CMK (cell line): Measurements from ENCODE around the gene TWNK.
"Not testable (repeated sequence)": the region's sequence is repeated elsewhere in the genome, so short reads cannot be mapped to it uniquely, and the experiment has no call there.

Experiments used
- DNase-seq: peaks from one replicate; pipeline ENCODE4 v3.0.0-alpha.2; 2010; ENCODE audit warnings: low read depth

Gene TWNK

GRCh38 chr10:101030496-101031127, 43.3 kb downstream of the TWNK start:
- DNase-seq: no peak

- peak; percentile 81 for DNase-seq
Observed at GRCh38 chr10:101031128-101031795, 43.9 kb downstream of the TWNK start, which contains the start of the genes PDZD7 and SFXN3. Gene PDZD7, minus strand, starts transcription at chr10:101031129. Its CDS starts 910 bp downstream, at chr10:101030219. Gene SFXN3, plus strand, starts transcription at chr10:101031234. Its CDS starts 3,461 bp downstream, at chr10:101034695.

- DNase-seq: no peak
Observed at GRCh38 chr10:101031796-101032636, 44.7 kb downstream of the TWNK start.

- DNase-seq: peak; percentile 71
Observed at GRCh38 chr10:101032637-101033224, 45.4 kb downstream of the TWNK start.

DNA sequence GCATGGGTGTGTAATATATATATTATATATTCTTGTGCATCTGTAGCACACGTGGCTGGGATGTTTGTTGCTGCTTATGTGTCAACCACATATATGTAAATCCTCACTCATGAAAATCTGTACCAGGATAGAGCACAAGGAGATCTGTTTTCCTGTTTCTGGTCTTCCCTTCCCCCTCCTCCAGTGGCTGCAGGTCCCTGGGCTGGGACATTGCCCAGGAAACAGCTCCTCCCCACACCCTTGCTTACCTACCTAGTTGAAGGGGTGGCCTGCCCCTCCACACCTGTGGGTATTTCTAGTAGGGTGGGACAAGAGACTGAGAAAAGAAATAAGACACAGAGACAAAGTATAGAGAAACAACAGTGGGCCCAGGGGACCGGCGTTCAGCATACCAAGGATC, 45.9 kb downstream of the TWNK start:
- DNase-seq: no peak

GRCh38 chr10:101034404-101034803, 47.1 kb downstream of the TWNK start:
- not testable (repeated sequence) for DNase-seq

- no peak for DNase-seq
Observed at GRCh38 chr10:101035314-101035713, 48.0 kb downstream of the TWNK start.

DNA sequence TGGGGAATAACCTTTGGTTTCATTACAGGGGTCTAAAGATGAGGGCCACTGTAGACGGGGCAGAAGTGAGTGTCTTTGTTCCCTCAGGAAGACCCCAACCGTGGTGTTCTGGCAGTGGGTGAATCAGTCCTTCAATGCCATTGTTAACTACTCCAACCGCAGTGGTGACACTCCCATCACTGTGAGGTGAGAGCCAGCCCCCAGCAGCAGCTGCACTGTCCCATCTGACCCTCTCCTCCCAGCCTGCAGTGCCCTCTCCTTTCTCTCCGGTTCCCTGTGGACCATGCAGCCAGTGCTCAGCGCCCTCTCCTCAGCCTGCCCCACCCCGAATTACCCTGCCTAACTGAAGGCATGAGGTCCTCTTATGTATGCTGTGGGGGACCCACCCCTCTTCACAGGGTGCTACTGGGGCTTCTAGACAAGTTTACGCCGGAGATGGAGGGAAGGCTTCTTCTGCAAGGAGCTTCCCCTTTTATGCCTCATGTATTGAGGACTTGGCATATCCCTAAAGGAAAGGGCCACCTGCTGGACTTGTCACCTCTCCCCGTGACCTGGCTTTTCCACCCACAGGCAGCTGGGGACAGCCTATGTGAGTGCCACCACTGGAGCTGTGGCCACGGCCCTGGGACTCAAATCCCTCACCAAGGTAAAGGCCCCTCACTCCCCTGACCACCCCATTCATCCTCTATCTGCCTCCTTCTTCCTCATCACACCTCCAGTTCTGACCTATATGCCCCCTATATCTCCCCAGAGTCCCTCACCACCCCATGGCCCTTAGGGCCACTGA, 48.8 kb downstream of the TWNK start:
- no peak for DNase-seq

- no peak for DNase-seq
Observed at GRCh38 chr10:101036726-101037125, 49.4 kb downstream of the TWNK start.

- no peak for DNase-seq
Observed at GRCh38 chr10:101038484-101038883, 51.1 kb downstream of the TWNK start.

DNA sequence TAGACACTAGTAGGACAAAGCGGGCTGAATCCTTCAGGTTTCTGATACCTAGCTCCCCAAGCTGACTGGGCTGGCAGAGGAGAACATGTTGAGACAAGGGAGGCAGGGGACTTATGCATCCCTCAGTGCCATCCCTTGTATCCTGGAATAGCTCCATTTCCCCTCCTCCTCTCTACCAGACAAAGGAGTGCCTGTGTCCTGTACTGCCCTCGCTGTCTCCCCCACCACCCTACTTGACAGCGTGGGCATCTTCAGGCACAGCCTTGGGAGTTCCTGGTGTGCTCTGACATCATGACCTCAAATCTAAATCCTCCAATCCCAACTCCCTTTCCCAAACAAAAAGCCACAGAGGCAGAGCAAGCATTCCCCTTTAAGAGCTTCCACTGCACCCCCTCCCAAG, 52.7 kb downstream of the TWNK start:
- DNase-seq: no peak

DNA sequence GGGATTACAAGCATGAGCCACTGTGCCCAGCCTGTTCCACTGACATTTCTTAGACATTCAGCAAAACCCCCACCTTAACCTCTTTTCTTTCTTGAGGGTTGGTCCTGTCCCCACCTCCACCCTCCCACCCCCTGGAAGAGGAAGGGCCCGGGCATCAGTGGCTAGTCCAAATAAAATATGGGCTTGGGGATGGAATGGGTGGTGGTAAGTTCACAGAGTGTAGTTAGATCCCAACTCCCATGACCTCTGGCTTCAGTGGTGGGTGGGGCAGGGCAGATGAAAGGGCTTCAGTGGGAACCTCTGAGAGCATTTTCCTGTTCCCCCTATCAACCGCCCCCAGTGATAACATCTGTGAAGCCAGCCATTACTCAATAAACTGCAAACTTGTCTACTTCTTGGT, 53.5 kb downstream of the TWNK start:
- no peak for DNase-seq

DNA sequence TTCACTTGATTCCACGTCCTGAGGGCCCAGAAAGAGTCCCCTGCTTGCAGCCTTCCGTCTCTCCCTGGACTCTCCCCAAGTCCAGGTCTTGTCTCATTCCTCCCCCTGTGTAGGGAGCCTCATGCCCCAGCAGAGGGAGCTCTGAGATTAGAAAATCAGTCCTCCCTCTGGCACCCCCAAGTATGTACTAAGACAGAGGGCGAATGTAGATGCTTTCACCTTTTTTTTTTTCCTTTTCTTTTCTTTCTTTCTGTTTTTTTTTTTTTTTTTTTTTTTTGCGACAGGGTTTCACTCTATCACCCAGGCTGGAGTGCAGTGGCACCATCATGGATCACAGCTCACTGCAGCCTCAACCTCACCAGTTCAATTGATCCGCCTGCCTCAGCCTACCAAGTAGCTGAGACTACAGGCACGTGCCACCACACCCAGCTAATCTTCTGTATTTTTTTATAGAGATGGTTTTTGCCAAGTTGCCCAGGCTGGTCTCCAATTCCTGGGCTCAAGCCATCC, 54.0 kb downstream of the TWNK start:
- peak; percentile 69 for DNase-seq

DNA sequence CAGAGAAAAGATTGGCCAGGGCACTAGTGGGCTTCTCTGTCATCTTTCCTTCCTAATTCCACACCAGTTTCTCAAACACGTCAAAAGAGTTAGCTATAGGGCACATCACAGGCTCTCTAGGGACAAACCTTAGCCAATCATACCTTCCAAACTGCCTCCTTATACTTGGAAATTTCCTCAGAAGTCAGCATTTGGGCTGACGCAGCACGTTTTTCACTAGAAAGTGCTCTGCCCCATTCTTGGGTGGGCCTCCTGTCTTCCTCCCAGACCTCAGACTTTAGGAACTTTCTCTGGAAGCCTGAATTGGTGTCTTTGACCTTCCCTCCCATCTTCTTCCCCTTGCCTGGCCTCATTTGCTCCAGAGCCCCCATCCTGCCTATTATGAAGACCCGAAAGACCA, 54.8 kb downstream of the TWNK start:
- no peak for DNase-seq

- DNase-seq: peak; percentile 95
Observed at GRCh38 chr10:101042667-101043362, 55.5 kb downstream of the TWNK start.

GRCh38 chr10:101043363-101043707, 56.0 kb downstream of the TWNK start:
- DNase-seq: no peak
